Ramos (cell line): ENCODE data around the gene SNIP1.
"Not testable (repeated sequence)": the region's sequence is repeated elsewhere in the genome, so short reads cannot be mapped to it uniquely, and the experiment has no call there.

Experiments used
- in situ Hi-C: fragments of 300-500 bp; cut with MboI; formaldehyde crosslinking; loops from one replicate; pipeline ENCODE4 v1.14.3; 2022; ENCODE audit warnings: low sequenced_read_pairs; ENCODE audit not compliant: unreplicated experiment

The SNIP1 gene

GRCh38 chr1:37515185-37516034, 38.7 kb downstream of the SNIP1 start:
- in situ Hi-C loops, result no loop called here

DNA sequence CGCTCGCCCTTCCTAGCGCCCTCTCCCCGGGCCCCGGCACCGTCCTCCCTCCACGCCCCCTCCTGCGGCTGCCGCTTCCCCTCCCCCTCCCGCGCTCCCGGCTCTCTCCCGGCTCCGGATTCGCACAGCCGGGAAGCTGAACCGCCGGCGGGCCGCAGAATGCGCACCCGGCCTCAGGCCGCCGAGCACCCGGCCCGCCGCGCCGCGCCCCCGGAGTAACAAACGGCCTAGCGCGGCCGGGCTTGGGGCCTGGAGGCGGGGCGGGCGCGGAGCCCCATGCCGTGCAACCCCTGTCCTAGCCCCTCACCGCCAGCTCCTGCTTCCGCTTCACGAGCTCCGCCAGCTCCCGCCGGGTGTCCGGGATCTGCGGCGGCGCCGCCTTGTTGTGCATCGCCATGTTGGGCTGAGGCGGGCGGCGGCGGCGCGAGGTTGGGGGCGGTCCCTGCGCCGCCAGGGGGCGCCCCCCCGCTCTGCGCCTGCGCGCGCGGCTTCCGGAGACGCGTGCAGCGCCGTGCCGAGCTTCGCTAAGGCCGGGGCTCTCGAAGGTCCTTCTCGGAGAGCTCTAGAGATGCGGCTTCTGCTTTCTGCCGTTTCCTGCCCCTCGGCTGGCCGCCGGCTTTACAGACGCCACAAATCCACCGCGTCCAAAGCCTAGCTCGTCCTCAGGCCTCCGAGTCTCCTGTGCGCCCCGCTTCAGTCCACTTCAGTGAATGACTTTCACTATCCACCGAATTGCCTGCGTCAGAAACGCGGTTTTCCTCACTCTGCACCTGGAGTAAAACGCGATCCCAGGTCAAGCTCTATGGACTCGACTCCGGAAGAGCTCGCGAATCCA, 39.5 kb downstream of the SNIP1 start, which contains the start of gene MEAF6:
MEAF6 (minus strand) TSS at position 417 of the 835 bp plus-strand sequence; CDS start at position 397, 20 bp downstream.
- in situ Hi-C loops, result no loop called here

DNA sequence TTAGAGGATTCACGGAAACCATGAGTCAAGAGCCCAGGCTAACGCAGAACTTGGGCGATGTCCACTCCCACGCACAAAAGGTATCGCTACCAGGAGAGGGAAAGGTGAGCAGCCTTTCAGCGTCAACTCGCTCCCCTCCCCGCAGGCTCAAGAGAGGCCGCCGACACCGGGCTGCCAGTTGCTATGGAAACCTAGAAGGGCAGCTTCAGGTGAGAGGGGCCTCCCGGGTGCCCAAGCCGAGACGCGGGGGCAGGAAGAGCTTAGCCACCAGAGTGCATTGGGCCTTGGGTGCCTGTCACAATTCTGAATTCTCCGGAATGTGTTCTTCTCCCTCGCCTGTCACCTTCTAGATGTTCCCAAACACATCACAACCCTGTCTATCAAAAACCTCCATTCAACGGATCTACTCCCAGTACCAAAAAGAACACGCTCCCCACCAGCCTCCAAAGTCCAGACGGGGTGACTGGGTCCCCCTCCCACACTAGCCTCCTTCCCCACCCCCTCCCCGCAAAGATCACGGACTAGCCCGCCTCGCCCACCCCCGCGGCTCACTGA, 40.2 kb downstream of the SNIP1 start:
- in situ Hi-C loops, result no loop called here

- in situ Hi-C loops, result no loop called here
Measured at GRCh38 chr1:37509181-37509580, 44.9 kb downstream of the SNIP1 start.

- in situ Hi-C loops, result no loop called here
Measured at GRCh38 chr1:37506740-37507139, 47.4 kb downstream of the SNIP1 start.

- in situ Hi-C loops, result not testable (repeated sequence)
Measured at GRCh38 chr1:37502791-37503190, 51.3 kb downstream of the SNIP1 start.

GRCh38 chr1:37502104-37502503, 52.0 kb downstream of the SNIP1 start:
- in situ Hi-C loops, result no loop called here

DNA sequence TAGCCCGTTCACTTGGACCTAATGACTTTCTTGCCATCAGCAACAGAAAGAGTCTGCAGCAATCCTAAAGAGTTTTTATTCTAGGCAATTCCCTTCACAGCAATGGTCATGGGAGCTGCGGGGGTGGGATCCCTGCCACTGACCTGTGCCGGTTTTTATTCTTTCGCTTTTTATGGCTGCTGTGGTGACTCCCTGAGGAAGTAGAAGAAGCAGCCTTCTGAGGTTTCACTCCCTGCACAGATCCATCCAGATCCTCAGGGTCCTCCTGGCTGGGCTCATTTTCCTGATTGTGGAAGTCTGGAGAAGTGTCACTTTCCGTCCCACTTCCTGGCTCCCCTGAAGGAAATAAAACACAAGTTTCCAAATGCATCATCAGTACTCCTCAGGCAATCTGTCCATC, 52.4 kb downstream of the SNIP1 start:
- in situ Hi-C loops, result no loop called here

GRCh38 chr1:37498872-37499617, 55.0 kb downstream of the SNIP1 start:
- in situ Hi-C loops, result no loop called here

DNA sequence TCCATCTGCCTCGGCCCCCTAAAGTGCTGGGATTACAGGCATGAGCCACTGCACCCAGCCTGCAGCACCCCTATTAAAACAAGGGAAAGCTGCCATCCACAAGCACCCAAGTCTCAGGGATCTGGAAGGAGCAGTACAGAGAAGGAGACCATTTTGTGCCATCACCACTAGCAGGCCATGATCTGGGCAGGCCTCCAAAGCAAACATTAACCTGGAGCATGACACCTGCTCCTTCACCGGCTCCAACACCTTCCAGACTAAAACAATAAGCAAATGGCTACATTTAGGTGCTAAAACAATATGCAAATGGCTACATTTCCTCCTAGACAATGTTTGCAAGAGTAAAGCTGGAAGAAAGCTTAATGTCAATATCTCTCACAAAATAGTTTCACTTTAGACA, 56.3 kb downstream of the SNIP1 start:
- in situ Hi-C loops, result no loop called here

DNA sequence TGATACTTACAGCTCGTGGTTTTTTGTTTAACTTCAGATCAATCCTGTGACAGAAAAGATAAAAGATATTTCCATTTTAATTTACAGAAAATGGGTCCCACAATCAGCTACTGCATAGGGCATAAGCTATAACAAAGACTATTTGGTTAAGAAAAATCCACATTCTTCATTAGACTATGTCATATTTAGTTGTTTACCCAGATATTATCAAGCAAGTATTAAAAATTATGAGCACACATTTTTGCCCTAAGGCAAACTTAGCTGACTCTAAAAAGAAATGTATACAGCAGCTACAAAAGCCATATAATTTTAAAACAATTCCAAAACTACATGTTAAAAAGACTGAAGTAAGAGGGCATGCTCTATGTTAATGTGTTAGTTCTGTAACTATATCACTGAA, 58.2 kb downstream of the SNIP1 start:
- in situ Hi-C loops, result no loop called here

DNA sequence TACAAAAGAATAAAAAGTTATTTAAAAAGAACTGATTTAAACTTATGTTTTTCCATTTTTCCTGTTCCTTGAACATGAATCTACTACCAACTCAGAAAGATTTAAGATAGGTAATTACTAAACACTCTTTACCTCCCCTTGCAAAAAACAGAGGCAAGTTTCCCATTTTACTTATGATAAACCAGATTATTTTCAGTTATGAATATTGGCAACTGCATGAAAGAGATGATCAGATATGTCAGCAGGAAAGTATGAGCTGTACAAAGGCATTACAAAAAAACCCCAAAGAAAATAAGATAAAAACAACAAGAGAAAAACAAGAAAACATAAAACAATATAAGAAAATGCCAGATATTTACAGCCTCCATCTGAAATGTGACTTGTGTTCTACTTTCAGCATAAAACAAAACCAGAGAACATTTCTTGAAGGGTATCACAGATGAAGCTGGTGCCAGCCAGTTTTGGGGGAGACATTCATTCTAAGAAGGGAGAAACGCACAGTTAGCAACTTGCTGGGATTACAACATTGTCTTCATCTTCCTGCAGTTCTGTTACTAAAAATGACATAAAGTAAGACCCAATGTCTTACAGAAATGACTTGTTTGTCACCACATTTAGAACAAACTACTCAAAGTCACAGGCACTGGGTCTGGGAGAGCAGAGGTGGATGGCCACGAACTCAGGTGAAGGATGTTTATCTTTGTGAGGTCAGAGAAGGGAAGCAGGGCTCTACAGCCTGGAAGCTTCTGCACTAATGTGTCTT, 60.6 kb downstream of the SNIP1 start:
- in situ Hi-C loops, result no loop called here

DNA sequence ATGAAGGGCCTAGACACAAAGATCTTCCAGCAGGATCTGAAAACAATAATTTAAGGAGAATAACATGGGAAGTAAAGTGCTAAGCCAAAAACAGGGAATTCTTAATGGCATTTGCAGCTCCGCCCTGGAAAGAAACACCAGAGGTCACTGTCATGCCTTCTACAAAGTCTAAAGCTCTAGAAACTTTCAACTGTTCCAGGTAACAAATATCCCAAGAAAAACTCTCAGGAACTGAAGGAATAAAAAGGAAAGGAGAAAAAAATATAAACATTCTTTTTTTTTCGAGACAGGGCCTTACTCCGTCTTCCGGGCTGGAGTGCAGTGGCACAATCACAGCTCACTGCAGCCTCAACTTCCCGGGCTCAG, 66.5 kb downstream of the SNIP1 start:
- in situ Hi-C loops, result loop anchor here (5.0 kb wide), 1 partner anchor 35 kb away; no protein-coding TSS in a partner anchor

DNA sequence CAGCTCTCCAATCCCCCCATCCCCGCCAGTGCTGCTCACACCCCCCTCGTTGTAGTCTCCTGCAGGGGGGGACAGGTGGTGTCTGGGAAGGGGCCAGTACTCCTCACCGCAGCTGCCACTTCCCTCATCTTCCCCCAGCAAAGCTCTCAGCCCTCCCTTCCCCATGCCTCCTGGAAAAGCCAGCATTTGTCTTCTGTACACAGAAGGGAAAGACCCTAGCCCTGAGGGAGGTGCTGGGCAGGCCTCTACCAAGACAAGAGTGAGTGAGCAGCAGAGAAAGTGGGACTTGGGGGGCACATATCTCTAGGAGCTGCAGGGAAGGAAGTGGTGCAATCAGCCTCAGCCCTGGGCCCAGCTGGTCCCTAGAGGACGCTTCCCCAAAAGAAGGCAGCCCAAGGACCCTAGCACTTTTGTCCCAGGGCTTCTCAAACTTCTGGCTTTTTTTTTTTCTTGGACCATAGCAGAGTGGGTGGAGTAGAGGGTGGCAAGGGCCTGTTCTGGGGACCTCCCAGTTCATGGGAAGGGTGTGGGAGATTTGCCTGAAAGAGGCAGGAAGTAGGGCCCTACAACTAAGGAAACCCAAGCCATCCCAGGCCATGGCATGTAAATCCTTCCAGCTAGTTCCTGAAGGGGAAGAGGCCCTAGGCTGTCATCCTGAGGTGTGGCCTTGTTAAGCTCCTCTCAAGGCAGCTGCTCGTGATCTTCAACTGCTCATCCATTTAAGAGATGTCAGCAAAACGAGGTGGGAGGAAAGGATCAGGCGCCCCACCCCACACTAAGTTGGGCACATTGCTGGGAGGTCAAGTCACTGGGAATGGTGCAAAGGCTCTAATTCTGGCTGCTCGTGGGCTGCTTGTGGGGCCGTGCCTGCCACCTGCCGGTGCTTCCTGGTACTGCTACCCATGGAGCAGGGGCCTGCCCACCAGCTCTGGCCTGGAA, 67.1 kb downstream of the SNIP1 start:
- in situ Hi-C loops, result loop anchor here (5.0 kb wide), 1 partner anchor 35 kb away; no protein-coding TSS in a partner anchor

DNA sequence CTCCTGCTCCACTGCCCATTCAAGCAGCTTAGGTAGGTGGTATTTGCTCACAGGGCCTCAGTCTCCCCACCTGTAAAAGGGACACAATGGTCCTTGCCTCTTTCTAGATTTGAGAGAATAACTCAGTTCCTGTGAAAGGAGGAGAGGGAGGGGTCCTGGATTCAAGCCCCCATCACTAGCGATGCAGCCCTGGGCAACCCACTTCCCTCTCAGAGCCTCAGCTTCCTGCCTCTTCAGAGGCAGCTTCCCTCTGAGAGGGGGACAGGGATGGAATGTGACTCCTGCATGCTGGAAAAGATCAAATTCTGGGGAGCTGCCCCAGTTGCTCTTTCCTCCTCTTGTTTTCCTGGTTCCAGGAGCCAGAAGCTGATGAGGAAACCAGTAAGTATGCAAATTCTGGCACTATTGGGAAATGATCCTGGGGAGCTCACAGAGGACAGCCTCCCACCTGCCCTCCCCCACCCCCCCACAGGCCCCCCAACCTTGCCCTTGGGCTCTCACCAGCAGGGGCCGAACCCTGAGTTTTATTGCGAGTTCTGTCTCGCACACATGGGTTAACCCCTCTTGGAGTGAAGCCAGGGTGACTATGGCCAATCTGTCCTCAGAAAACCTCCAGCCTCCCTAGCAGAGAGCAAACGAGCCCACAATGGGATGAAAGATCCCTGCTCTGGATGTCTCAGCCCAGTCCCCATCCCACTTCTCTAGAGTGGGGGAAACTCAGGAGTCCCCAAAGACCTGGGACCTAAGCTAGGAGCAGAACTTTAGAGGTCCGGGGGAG, 68.0 kb downstream of the SNIP1 start:
- in situ Hi-C loops, result loop anchor here (5.0 kb wide), 1 partner anchor 34 kb away; no protein-coding TSS in a partner anchor
